A549 (cell line): ENCODE data around the gene GLUD2. TPM values are rescaled to one million over a fixed set of nuclear protein-coding genes. Genes with fewer than 3 reads are reported as not detected.

Source experiments
- ATAC-seq, 2 experiments: fragments of 200-7000 bp in 1 of 2; fragments of >200 bp in 1 of 2; cut with Nextera tagmentation in 1 of 2; cut with Tn5 transposase in 1 of 2; 3 replicates each; pipeline versions ENCODE4 v1.8.0 to v1.9.1; 2018 to 2020; ENCODE audit warnings: mild to moderate bottlenecking in 1 of 2, moderate library complexity in 1 of 2
- CTCF ChIA-PET: fragments of 300-600 bp; sonication (Branson Sonifier 250); formaldehyde crosslinking; extraction: SDS; loops from one replicate; lab custom pipeline; 2021; ENCODE audit warnings: antibody characterized with exemption, inconsistent platforms; lab: Yijun Ruan, JAX
- POLR2A ChIA-PET: fragments of 350-600 bp; formaldehyde crosslinking; extraction: SDS; loops from one replicate; lab custom pipeline; 2021; ENCODE audit warnings: antibody characterized with exemption, inconsistent platforms; lab: Yijun Ruan, JAX
- DNase-seq, 2 experiments: peaks; one replicate each; pipeline versions ENCODE4 v3.0.0 to v3.0.0-alpha.2; 2011 to 2016; ENCODE audit warnings: low read depth in 1 of 2, low spot score in 1 of 2
- FAIRE-seq: peaks from 2 replicates; lab custom pipeline; 2011; peaks lifted over from hg19 to GRCh38; lab: Jason Lieb, UNC
- H3K27ac ChIP-seq, 2 experiments: fragments of >200 bp; sonication (Bioruptor Twin); formaldehyde crosslinking; 3 replicates each; pipeline ENCODE4 v1.5.1; 2016 to 2017
- H3K4me1 ChIP-seq: fragments of >200 bp; sonication (Bioruptor Twin); formaldehyde crosslinking; 3 replicates; pipeline ENCODE4 v1.6.1; 2016
- H3K4me2 ChIP-seq: fragments of >200 bp; sonication (Bioruptor Twin); formaldehyde crosslinking; 3 replicates; pipeline ENCODE4 v1.6.1; 2016
- H3K4me3 ChIP-seq: fragments of >200 bp; sonication (Bioruptor Twin); formaldehyde crosslinking; 3 replicates; pipeline ENCODE4 v1.5.1; 2016
- H3K9me3 ChIP-seq: fragments of >200 bp; sonication (Bioruptor Twin); formaldehyde crosslinking; 3 replicates; pipeline ENCODE4 v1.6.1; 2016
- CBX2 ChIP-seq: fragments of 200-600 bp; sonication (generic); IDR thresholded peaks from 2 replicates; pipeline ENCODE4 v1.6.1; 2016; ENCODE audit warnings: low read depth, mild to moderate bottlenecking, borderline replicate concordance
- CBX8 ChIP-seq: fragments of 200-600 bp; sonication (generic); IDR thresholded peaks from 2 replicates; pipeline ENCODE4 v1.6.1; 2016
- CEBPB ChIP-seq, 2 experiments: fragments of >200 bp in 1 of 2; sonication (Bioruptor Twin) in 1 of 2; formaldehyde crosslinking in 1 of 2; IDR thresholded peaks; 2 replicates each; pipeline ENCODE4 v1.6.1; 2012 to 2016
- CHD2 ChIP-seq: fragments of 150-350 bp; IDR thresholded peaks from 2 replicates; pipeline ENCODE4 v1.6.1; 2014; ENCODE audit warnings: low read length; ENCODE audit not compliant: partially characterized antibody
- CHD4 ChIP-seq: fragments of 200-600 bp; sonication (generic); IDR thresholded peaks from 2 replicates; pipeline ENCODE4 v1.6.1; 2016; ENCODE audit warnings: antibody characterized with exemption, mild to moderate bottlenecking, borderline replicate concordance
- E2F6 ChIP-seq: IDR thresholded peaks from 2 replicates; pipeline ENCODE4 v1.6.1; 2012; ENCODE audit warnings: low read depth, borderline replicate concordance
- EP300 ChIP-seq, 2 experiments: fragments of >200 bp; sonication (Bioruptor Twin); formaldehyde crosslinking; IDR thresholded peaks; 2 replicates in 1 of 2; 3 replicates in 1 of 2; pipeline ENCODE4 v1.6.1; 2016 to 2017
- FOSL2 ChIP-seq, 2 experiments: fragments of 450-650 bp in 1 of 2; fragments of >200 bp in 1 of 2; sonication (Bioruptor Twin) in 1 of 2; formaldehyde crosslinking; IDR thresholded peaks; 2 replicates each; pipeline versions ENCODE4 v1.5.0 to v1.6.1; 2016 to 2020; ENCODE audit warnings: mild to moderate bottlenecking in 1 of 2, moderate library complexity in 1 of 2
- GATA3 ChIP-seq: IDR thresholded peaks from 2 replicates; pipeline ENCODE4 v1.6.1; 2012; ENCODE audit warnings: borderline replicate concordance
- HMGXB4 ChIP-seq: fragments of 250-450 bp; sonication (Bioruptor Pico); IDR thresholded peaks from 2 replicates; pipeline ENCODE4 v1.5.0; 2021; ENCODE audit warnings: mild to moderate bottlenecking, moderate library complexity, borderline replicate concordance
- HOXA7 ChIP-seq: fragments of 250-450 bp; sonication (Bioruptor Pico); IDR thresholded peaks from 2 replicates; pipeline ENCODE4 v1.5.0; 2020; ENCODE audit warnings: mild to moderate bottlenecking, moderate library complexity
- HOXB5 ChIP-seq: fragments of 250-450 bp; sonication (Bioruptor Pico); IDR thresholded peaks from 2 replicates; pipeline ENCODE4 v1.5.0; 2020; ENCODE audit warnings: mild to moderate bottlenecking, moderate library complexity
- JUNB ChIP-seq: fragments of >200 bp; sonication (Bioruptor Twin); formaldehyde crosslinking; IDR thresholded peaks from 2 replicates; pipeline ENCODE4 v1.6.1; 2016
- NPAS2 ChIP-seq: fragments of 250-450 bp; sonication (Bioruptor Pico); IDR thresholded peaks from 2 replicates; pipeline ENCODE4 v1.8.0; 2022; ENCODE audit warnings: mild to moderate bottlenecking, moderate library complexity, borderline replicate concordance
- POLR2A ChIP-seq: IDR thresholded peaks from 2 replicates; pipeline ENCODE4 v1.6.1; 2012; ENCODE audit warnings: mild to moderate bottlenecking, low read length
- RAD21 ChIP-seq, 2 experiments: fragments of >200 bp in 1 of 2; sonication (Bioruptor Twin) in 1 of 2; formaldehyde crosslinking in 1 of 2; IDR thresholded peaks in 1 of 2; conservative IDR thresholded peaks in 1 of 2; 2 replicates in 1 of 2; 3 replicates in 1 of 2; pipeline ENCODE4 v1.6.1; 2012 to 2018; ENCODE audit warnings: inconsistent platforms in 1 of 2
- RARB ChIP-seq: fragments of 250-450 bp; sonication (Bioruptor Pico); IDR thresholded peaks from 2 replicates; pipeline ENCODE4 v1.8.0; 2021; ENCODE audit warnings: mild to moderate bottlenecking, moderate library complexity
- RCOR1 ChIP-seq: fragments of 150-350 bp; IDR thresholded peaks from 2 replicates; pipeline ENCODE4 v1.6.1; 2014; ENCODE audit warnings: antibody characterized with exemption, low read length, low read depth
- REST ChIP-seq: fragments of 200-600 bp; sonication (generic); IDR thresholded peaks from 2 replicates; pipeline ENCODE4 v1.6.1; 2016; ENCODE audit warnings: antibody characterized with exemption, mild to moderate bottlenecking, moderate library complexity
- SREBF2 ChIP-seq: fragments of 450-650 bp; IDR thresholded peaks from 2 replicates; pipeline ENCODE4 v1.6.1; 2014; ENCODE audit warnings: mild to moderate bottlenecking, moderate library complexity
- USF2 ChIP-seq: fragments of 450-650 bp; IDR thresholded peaks from 2 replicates; pipeline ENCODE4 v1.6.1; 2014; ENCODE audit warnings: antibody characterized with exemption
- ZFP36 ChIP-seq: fragments of 450-650 bp; IDR thresholded peaks from 2 replicates; pipeline ENCODE4 v1.6.1; 2014; ENCODE audit warnings: borderline replicate concordance; ENCODE audit not compliant: partially characterized antibody
- ZNF302 ChIP-seq: fragments of 250-450 bp; sonication (Bioruptor Pico); IDR thresholded peaks from 2 replicates; pipeline ENCODE4 v1.9.0; 2021; ENCODE audit warnings: inconsistent platforms, mild to moderate bottlenecking, moderate library complexity
- WGBS: methylation state at CpG from one replicate; pipeline ENCODE4 v1.1.6; 2017; ENCODE audit errors: missing lambda C conversion rate; 5-methylcytosine and 5-hydroxymethylcytosine counted together
- polyA plus RNA-seq, 4 experiments: library from polyadenylated mRNA; depleted of rRNA in 3 of 4; stranded (reverse); fragments of >200 nt; fragmentation: RNase III in 1 of 4; extraction: RNeasy Plus Mini Kit Qiagen cat#74134 plus additional on column Dnase treatment in 1 of 4; gene quantifications; 2 replicates in 3 of 4; 3 replicates in 1 of 4; pipeline ENCODE4 v1.2.3, GENCODE V29; 2011 to 2017

Gene GLUD2
- polyA plus RNA-seq, 2 of the 4 experiments (the other 2 are of a cell fraction): 2.8 to 4.2 TPM

- TF ChIP-seq REST: no peak
- TF ChIP-seq NPAS2 (CRISPR knock-in tag): no peak
Measured at GRCh38 chrX:121008920-121009319, 38.5 kb upstream of the GLUD2 start (continued).

GRCh38 chrX:121009764-121010163 lies 37.6 kb upstream of the GLUD2 start:
- Histone ChIP-seq H3K4me1 (no peaks in the 10 kb centered on the region), H3K4me3 (no peak overlapping the region), H3K9me3 (no peaks in the 10 kb centered on the region), H3K4me2 (no peak overlapping the region), H3K27ac (no peak overlapping the region)
- POLR2A ChIA-PET: no interaction called here
- ATAC-seq (no peak), FAIRE-seq (no peak), DNase-seq (no peak)
- CTCF ChIA-PET: interaction anchor here (1.7 kb wide), 1 partner anchor 10 kb away, joined by 5 read pairs; no protein-coding TSS in a partner anchor
- WGBS: 38% methylated on average over 3 of the region's 3 CpGs
- TF ChIP-seq JUNB (no peak), E2F6 (no peak), GATA3 (no peak), USF2 (no peak), HOXA7 (no peak)

GRCh38 chrX:121010218-121010617 lies 37.2 kb upstream of the GLUD2 start:
- Histone ChIP-seq H3K9me3 (no peaks in the 10 kb centered on the region), H3K27ac (no peak overlapping the region), H3K4me2 (no peak overlapping the region), H3K4me1 (no peaks in the 10 kb centered on the region), H3K4me3 (no peak overlapping the region)
- ChIA-PET CTCF (interaction anchor here (1.7 kb wide), 1 partner anchor 10 kb away, joined by 5 read pairs; no protein-coding TSS in a partner anchor), POLR2A (no interaction called here)
- FAIRE-seq (no peak), DNase-seq (no peak), ATAC-seq (no peak)
- WGBS: 17% methylated on average over 4 of the region's 4 CpGs
- TF ChIP-seq ZNF302: no peak
- no peak for TF ChIP-seq HOXB5 (CRISPR knock-in tag)
- no peak for TF ChIP-seq HMGXB4 (CRISPR knock-in tag)
- TF ChIP-seq RCOR1: no peak
- no peak for TF ChIP-seq FOSL2 (IDR thresholded peaks at IDR 0.05)
- no peak for TF ChIP-seq FOSL2 (CRISPR knock-in tag; IDR thresholded peaks at IDR 0.05)
- no peak for TF ChIP-seq ZFP36
- TF ChIP-seq CBX2: no peak
- no peak for TF ChIP-seq CHD2
- TF ChIP-seq EP300 (IDR thresholded peaks at IDR 0.05): no peak
- no peak for TF ChIP-seq RARB (CRISPR knock-in tag)
- TF ChIP-seq POLR2A: no peak
- no peak for TF ChIP-seq RAD21 (conservative IDR thresholded peaks at IDR 0.05 in 1 of 2, IDR thresholded peaks at IDR 0.05 in 1 of 2)
- no peak for TF ChIP-seq GATA3
- TF ChIP-seq CBX8: no peak
- no peak for TF ChIP-seq CHD4
- no peak for TF ChIP-seq SREBF2
- TF ChIP-seq CEBPB (IDR thresholded peaks at IDR 0.05): no peak
